RWPE1 (cell line): ENCODE data around the gene PXT1.

Experiments used
- CTCF ChIA-PET: fragments of 350-600 bp; sonication (Branson Sonifier 250); formaldehyde crosslinking; extraction: SDS; loops from one replicate; lab custom pipeline; 2021; lab: Yijun Ruan, JAX
- POLR2A ChIA-PET: fragments of 400-600 bp; formaldehyde crosslinking; extraction: SDS; loops from one replicate; lab custom pipeline; 2020; ENCODE audit warnings: antibody characterized with exemption; ENCODE audit not compliant: low non-redundant PET; lab: Yijun Ruan, JAX
- DNase-seq: peaks from one replicate; pipeline ENCODE4 v3.0.0; 2012; ENCODE audit warnings: low spot score
- H3K27ac ChIP-seq: fragments of 450-650 bp; 2 replicates; pipeline ENCODE4 v1.5.1; 2017
- CTCF ChIP-seq: fragments of 450-650 bp; conservative IDR thresholded peaks from 2 replicates; pipeline ENCODE4 v1.5.1; 2017; ENCODE audit warnings: low read depth, mild to moderate bottlenecking

The PXT1 gene

DNA sequence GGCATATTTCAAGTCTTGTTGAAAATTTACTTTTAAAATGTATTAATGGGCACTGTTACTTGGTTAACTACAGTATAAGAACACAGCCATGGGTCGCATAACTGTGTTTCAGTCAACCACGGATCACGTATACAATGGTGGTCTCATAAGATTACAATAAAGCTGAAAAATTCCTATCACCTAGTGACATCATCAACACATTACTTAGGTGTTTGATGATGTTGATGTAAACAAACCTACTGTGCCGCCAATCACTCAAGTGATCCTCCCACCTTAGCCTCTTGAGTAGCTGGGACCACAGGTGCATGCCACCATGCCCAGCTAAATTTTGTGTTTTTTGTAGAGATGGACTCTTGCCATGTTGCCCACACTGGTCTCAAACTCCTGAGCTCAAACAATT lies 38.5 kb downstream of the PXT1 start:
- DNase-seq = no peak
- POLR2A ChIA-PET = no interaction called here
- H3K27ac ChIP-seq = no peak overlapping the region
- TF ChIP-seq CTCF = no peak
- CTCF ChIA-PET = interaction anchor here (0.6 kb wide), 1 partner anchor 674 kb away, joined by 5 read pairs; no protein-coding TSS in a partner anchor

GRCh38 chr6:36402481-36402880 lies 40.2 kb downstream of the PXT1 start:
- no peak overlapping the region for H3K27ac ChIP-seq
- CTCF ChIA-PET = no interaction called here
- DNase-seq = no peak
- TF ChIP-seq CTCF = no peak
- POLR2A ChIA-PET = no interaction called here

DNA sequence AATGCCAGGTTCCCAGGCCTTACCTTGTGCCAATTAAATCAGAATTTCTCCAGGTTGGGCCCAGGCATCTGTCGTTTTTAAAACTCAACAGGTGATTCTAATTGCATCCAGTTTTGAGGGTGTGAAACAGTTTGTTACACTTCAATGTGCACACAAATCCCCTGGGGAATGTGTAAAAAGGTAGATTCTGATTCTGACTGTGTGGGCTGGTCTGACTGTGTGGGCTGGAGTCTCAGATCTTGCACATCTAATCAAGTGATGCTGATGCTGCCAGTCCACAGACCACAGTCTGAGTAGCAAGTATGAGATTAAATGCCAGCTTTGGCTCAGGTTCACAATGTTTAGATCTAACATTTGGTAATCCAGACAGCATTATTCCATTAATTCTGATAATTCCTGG lies 42.7 kb downstream of the PXT1 start:
- POLR2A ChIA-PET = no interaction called here
- no peak overlapping the region for H3K27ac ChIP-seq
- no peak for TF ChIP-seq CTCF
- DNase-seq = no peak
- CTCF ChIA-PET = no interaction called here

GRCh38 chr6:36392621-36393020 lies 50.0 kb downstream of the PXT1 start:
- CTCF ChIA-PET = no interaction called here
- H3K27ac ChIP-seq = no peak overlapping the region
- POLR2A ChIA-PET = no interaction called here
- TF ChIP-seq CTCF = no peak
- no peak for DNase-seq

- no peak for TF ChIP-seq CTCF
Observed at GRCh38 chr6:36389353-36389752, 53.3 kb downstream of the PXT1 start.

GRCh38 chr6:36387440-36388303 lies 55.0 kb downstream of the PXT1 start, which contains the start of gene ETV7:
Gene ETV7, minus strand, starts transcription at chr6:36387669. Its CDS starts 128 bp downstream, at chr6:36387541.
- TF ChIP-seq CTCF = no peak
- H3K27ac ChIP-seq = peak within 1 kb of the TSS; percentile 32
- CTCF ChIA-PET = interaction anchor here (0.6 kb wide), 2 partner anchors 283 to 330 kb away, joined by 8 to 10 read pairs; no protein-coding TSS in a partner anchor
- peak; percentile 53 for DNase-seq
- POLR2A ChIA-PET = interaction anchor here (0.6 kb wide), 1 partner anchor 14 kb away, joined by 5 read pairs; no protein-coding TSS in a partner anchor

More at GRCh38 chr6:36389353-36389752, 53.3 kb downstream of the PXT1 start:
- CTCF ChIA-PET = no interaction called here
- H3K27ac ChIP-seq = no peak overlapping the region
- DNase-seq = no peak
- POLR2A ChIA-PET = interaction anchor here (0.5 kb wide), 1 partner anchor 19 kb away, joined by 4 read pairs; no protein-coding TSS in a partner anchor
